ENCODE measurements around the gene GSTK1.

Gene GSTK1

DNA sequence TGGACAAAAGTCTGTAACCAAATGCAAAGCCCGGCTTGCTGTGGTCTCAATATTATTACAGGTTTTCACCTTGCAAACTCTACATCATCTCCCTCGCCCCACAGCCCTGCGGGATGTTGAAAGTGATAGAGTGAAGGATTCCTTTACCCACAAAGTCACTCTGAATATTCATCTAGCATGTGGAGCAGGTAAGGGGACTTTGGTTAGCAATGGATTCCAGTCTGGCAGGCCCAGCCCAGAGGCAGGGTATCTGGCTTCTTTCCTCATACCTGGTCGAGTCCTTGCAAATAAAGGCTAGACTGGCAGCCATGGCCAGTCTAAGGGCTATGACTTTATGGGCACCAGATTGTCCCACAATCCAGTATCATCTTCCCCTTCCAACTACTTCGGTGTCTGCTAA is 38.2 kb upstream of the GSTK1 start:
- Histone ChIP-seq H3K36me3 (ENCODE audit: control insufficient read depth, insufficient read depth, low read length) (no peaks in the 10 kb centered on the region), H3K4me1 (ENCODE audit: control insufficient read depth, insufficient read depth, low read length, poor library complexity, severe bottlenecking) (no peaks in the 10 kb centered on the region), H3K9me3 (ENCODE audit: control insufficient read depth, low read length) (no peaks in the 10 kb centered on the region), H3K4me3 (ENCODE audit: extremely low read depth, insufficient read depth, low read length, poor library complexity, severe bottlenecking) (no peak overlapping the region), H3K27ac (ENCODE audit: low read depth, low read length, severe bottlenecking) (no peak overlapping the region)
- 94% methylated on average over 2 of the region's 5 CpGs; no CpG with 5 or more reads in 1 of the 2 experiments for WGBS, 2 experiments (ENCODE audit: insufficient coverage in 2 of 2)

DNA sequence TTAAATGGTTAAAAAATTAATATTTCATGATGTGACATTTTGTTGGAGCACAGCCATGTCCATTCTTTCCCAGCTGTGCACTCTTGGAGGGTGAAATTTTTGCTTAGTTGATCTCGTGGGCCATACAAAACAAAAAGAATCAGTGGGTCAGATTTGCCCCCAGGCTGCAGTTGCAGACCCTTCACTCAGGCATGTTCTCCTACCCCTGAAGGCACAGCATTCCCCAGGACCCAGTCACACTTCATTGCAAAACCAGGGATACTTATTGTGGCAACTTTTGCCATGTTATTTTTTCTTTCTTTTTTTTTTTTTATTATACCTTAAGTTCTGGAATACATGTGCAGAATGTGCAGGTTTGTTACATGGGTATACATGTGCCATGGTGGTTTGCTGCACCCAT is 35.4 kb upstream of the GSTK1 start:
- H3K4me3 ChIP-seq (ENCODE audit: extremely low read depth, insufficient read depth, low read length, poor library complexity, severe bottlenecking): no peak overlapping the region

DNA sequence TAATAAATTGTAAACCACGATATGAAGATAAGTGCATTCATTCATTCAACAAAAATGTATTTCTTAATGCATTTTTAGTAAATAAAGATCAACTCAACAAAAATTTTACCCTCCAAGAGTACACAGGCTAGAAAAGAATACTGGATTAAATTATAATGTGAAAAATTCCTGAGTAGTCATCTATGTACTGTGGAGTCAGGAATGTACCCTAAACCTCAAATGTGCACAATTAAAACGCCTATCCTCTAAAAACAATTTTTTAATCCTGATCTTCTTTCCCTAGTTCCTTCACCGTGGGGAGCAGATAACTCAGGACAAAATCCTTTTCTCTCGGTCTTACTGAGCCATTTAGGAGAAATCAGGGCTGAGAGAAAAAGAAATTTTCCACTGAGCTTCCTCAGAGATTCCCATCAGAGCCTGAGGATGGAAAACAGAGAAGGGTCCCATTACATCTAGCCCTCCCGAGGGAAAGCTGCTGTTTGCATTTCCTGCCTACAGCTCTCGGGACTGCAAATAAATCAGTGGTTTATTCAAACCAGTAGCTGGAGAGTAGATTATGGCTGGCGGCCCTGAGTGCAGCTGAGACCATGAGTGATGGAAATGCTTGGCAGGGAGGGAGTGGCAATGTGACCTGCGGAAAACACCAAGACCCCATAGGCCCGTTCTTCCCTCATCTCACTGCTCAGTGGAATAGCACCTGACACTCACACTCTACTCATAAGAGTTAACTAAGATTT is 34.0 kb upstream of the GSTK1 start:
- Histone ChIP-seq H3K36me3 (ENCODE audit: control insufficient read depth, insufficient read depth, low read length) (no peaks in the 10 kb centered on the region), H3K4me3 (ENCODE audit: extremely low read depth, insufficient read depth, low read length, poor library complexity, severe bottlenecking) (no peak overlapping the region), H3K4me1 (ENCODE audit: control insufficient read depth, insufficient read depth, low read length, poor library complexity, severe bottlenecking) (no peaks in the 10 kb centered on the region), H3K27ac (ENCODE audit: low read depth, low read length, severe bottlenecking) (peak overlapping the region; percentile 77), H3K9me3 (ENCODE audit: control insufficient read depth, low read length) (no peaks in the 10 kb centered on the region)
- WGBS, 2 experiments (ENCODE audit: insufficient coverage in 2 of 2): 0 to 21% methylated on average over 1 to 3 of the region's 9 CpGs

More for the DNA sequence above, 35.4 kb upstream of the GSTK1 start:
- no peaks in the 10 kb centered on the region for H3K4me1 ChIP-seq (ENCODE audit: control insufficient read depth, insufficient read depth, low read length, poor library complexity, severe bottlenecking)
- no peak overlapping the region for H3K27ac ChIP-seq (ENCODE audit: low read depth, low read length, severe bottlenecking)
- 80% methylated on average over 1 of the region's 1 CpG; no CpG with 5 or more reads in 1 of the 2 experiments for WGBS, 2 experiments (ENCODE audit: insufficient coverage in 2 of 2)
- H3K36me3 ChIP-seq (ENCODE audit: control insufficient read depth, insufficient read depth, low read length): no peaks in the 10 kb centered on the region
- H3K9me3 ChIP-seq (ENCODE audit: control insufficient read depth, low read length): no peaks in the 10 kb centered on the region

DNA sequence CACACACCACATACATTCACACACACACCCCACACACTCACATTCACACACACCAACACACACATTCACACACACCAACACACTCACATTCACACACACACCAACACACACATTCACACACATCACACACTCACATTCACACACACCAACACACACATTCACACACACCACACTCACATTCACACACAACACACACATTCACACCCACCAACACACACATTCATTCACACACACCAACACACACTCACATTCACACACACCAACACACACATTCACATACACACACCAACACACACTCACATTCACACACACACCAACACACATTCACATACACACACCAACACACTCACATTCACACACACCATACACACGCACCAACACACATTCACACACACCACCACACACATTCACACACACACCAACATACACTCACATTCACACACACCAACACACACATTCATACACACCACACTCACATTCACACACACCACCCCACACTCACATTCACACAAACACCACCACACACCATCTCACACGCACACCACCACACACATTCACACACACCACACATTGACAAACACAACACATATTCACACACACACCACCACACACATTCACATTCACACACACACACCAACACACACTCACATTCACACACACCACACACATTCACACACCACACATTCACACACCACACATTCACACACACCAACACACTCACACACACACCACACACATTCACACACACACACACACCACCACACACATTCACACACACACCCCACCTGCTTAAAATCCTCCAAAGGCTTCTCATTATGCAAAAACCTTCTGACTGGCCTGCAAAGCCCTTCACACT is 32.4 kb upstream of the GSTK1 start:
- H3K27ac ChIP-seq (ENCODE audit: low read depth, low read length, severe bottlenecking): no peak overlapping the region
- H3K36me3 ChIP-seq (ENCODE audit: control insufficient read depth, insufficient read depth, low read length): no peaks in the 10 kb centered on the region
- WGBS, 2 experiments (ENCODE audit: insufficient coverage in 2 of 2): 85 to 87% methylated on average over 2 of the region's 2 CpGs
- no peak overlapping the region for H3K4me3 ChIP-seq (ENCODE audit: extremely low read depth, insufficient read depth, low read length, poor library complexity, severe bottlenecking)
- no peaks in the 10 kb centered on the region for H3K9me3 ChIP-seq (ENCODE audit: control insufficient read depth, low read length)
- H3K4me1 ChIP-seq (ENCODE audit: control insufficient read depth, insufficient read depth, low read length, poor library complexity, severe bottlenecking): no peaks in the 10 kb centered on the region

DNA sequence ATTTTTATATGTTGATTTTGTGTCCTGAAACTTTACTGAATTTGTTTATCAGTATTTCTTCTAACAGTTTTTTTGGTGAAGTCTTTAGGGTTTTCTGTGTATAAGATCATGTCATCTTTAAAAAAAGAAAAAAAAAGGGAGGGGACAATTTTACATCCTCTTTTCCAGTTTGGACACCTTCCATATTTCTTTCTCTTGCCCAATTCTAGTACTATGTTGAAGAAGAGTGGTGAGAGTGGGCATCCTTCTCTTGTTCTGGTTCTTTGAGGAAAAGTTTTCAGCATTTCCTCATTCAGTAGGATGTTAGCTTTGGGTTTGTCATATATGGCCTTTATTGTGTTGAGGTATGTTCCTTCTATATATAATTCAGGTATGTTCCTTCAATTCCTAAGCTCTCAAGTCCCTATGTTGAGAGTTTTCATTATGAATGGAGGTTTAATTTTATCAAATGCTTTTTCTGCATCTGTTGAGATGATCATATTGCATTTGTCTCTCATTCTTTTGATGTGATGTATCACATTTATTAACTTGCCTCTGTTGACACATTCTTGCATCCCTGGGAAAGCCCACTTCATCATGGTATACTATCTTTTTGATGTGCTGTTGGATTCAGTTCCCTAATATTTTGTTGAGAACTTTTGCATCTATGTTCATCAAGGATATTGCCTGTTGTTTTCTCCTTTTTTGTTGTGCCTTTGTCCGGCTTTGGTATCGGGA is 29.3 kb upstream of the GSTK1 start:
- H3K4me3 ChIP-seq (ENCODE audit: extremely low read depth, insufficient read depth, low read length, poor library complexity, severe bottlenecking): no peak overlapping the region
- no peaks in the 10 kb centered on the region for H3K9me3 ChIP-seq (ENCODE audit: control insufficient read depth, low read length)
- no peaks in the 10 kb centered on the region for H3K36me3 ChIP-seq (ENCODE audit: control insufficient read depth, insufficient read depth, low read length)
- no CpG with 5 or more reads among the region's 2 CpGs for WGBS, 2 experiments (ENCODE audit: insufficient coverage in 2 of 2)
- no peaks in the 10 kb centered on the region for H3K4me1 ChIP-seq (ENCODE audit: control insufficient read depth, insufficient read depth, low read length, poor library complexity, severe bottlenecking)
- no peak overlapping the region for H3K27ac ChIP-seq (ENCODE audit: low read depth, low read length, severe bottlenecking)

DNA sequence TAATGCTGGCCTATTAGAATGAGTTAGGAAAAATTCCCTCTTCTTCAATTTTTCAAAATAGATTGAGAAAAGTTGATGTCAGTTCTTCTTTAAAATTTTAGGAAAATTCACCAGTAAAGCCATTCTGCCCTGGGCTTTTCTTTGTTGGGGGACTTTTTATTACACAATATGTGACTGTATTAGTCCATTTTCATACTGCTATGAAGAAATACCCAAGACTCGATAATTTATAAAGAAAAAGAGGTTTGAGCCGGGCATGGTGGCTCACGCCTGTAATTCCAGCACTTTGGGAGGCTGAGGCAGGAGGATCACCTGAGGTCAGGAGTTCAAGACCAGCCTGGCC is 28.7 kb upstream of the GSTK1 start:
- H3K9me3 ChIP-seq (ENCODE audit: control insufficient read depth, low read length): no peaks in the 10 kb centered on the region
- H3K27ac ChIP-seq (ENCODE audit: low read depth, low read length, severe bottlenecking): no peak overlapping the region
- H3K4me1 ChIP-seq (ENCODE audit: control insufficient read depth, insufficient read depth, low read length, poor library complexity, severe bottlenecking): no peaks in the 10 kb centered on the region
- H3K4me3 ChIP-seq (ENCODE audit: extremely low read depth, insufficient read depth, low read length, poor library complexity, severe bottlenecking): no peak overlapping the region
- 60 to 88% methylated on average over 1 to 2 of the region's 3 CpGs for WGBS, 2 experiments (ENCODE audit: insufficient coverage in 2 of 2)
- no peaks in the 10 kb centered on the region for H3K36me3 ChIP-seq (ENCODE audit: control insufficient read depth, insufficient read depth, low read length)

DNA sequence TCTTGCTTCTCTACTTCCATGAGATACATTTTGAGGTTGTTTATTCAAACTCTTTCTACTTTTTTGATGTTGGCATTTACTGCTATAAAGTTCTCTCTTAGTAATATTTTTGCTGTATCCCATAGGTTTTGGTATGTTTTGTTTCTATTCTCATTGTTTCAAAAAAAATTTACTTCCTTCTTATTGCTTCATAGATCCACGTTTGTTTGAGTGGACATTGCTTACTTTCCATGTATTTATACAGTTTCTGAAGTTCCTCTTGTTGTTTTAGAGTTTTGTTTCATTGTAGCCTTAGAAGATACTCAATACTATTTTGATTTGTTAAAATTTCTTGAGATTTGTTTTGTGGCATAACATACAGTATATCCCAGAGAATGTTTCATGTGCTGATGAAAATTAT is 27.7 kb upstream of the GSTK1 start:
- Histone ChIP-seq H3K9me3 (ENCODE audit: control insufficient read depth, low read length) (no peaks in the 10 kb centered on the region), H3K27ac (ENCODE audit: low read depth, low read length, severe bottlenecking) (no peak overlapping the region), H3K4me3 (ENCODE audit: extremely low read depth, insufficient read depth, low read length, poor library complexity, severe bottlenecking) (no peak overlapping the region), H3K36me3 (ENCODE audit: control insufficient read depth, insufficient read depth, low read length) (no peaks in the 10 kb centered on the region), H3K4me1 (ENCODE audit: control insufficient read depth, insufficient read depth, low read length, poor library complexity, severe bottlenecking) (no peaks in the 10 kb centered on the region)
- no CpG with 5 or more reads among the region's 1 CpG for WGBS, 2 experiments (ENCODE audit: insufficient coverage in 2 of 2)

DNA sequence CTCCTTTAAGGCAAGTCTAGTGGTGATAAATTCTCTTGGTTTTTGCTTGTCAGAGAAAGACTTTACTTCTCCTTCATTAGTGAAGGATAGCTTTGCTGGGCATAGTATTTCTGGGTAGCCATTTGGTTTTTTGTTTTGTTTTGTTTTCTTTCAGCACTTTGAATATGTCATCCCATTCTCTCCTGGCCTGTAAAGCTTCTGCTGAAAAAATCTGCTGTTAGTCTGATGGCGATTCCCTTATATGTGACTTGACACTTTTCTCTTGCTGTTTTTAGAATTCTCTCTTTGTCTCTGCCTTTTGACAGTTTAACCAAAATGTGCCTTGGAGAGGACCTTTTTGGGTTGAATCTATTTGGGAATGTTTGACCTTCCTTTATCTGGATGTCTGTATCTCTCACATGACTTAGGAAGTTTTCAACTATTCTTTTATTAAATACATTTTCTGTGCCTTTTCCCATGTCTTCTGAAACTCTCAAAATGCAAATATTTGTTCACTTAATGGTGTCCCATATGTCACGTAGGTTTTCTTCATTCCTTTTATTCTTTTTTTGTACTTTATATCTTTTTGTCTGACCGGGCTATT is 26.7 kb upstream of the GSTK1 start:
- 100% methylated on average over 1 of the region's 3 CpGs; no CpG with 5 or more reads in 1 of the 2 experiments for WGBS, 2 experiments (ENCODE audit: insufficient coverage in 2 of 2)

DNA sequence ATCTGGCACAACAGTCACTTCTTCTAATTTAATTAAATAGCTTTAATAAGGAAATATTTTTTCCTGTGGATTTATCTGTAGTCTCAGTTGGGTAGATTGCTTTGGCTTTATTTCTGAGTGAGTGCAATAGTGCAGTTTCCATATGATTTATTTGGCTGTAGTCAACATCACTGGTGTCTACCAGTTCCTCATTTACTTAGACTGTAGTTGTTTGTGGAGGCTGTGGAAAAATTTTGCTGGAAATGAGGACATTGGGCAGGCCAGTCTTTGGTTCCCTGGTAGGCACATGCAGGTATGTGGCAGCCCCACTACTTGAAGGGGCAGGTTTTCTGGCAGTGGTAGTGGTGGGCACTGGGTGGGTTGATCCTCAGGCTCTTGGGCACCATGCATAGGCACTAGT is 25.9 kb upstream of the GSTK1 start:
- no peak overlapping the region for H3K27ac ChIP-seq (ENCODE audit: low read depth, low read length, severe bottlenecking)
- H3K4me3 ChIP-seq (ENCODE audit: extremely low read depth, insufficient read depth, low read length, poor library complexity, severe bottlenecking): no peak overlapping the region
- no peaks in the 10 kb centered on the region for H3K36me3 ChIP-seq (ENCODE audit: control insufficient read depth, insufficient read depth, low read length)
- peaks cover 5% of the 10 kb centered on the region for H3K4me1 ChIP-seq (ENCODE audit: control insufficient read depth, insufficient read depth, low read length, poor library complexity, severe bottlenecking)
- H3K9me3 ChIP-seq (ENCODE audit: control insufficient read depth, low read length): no peaks in the 10 kb centered on the region

More for the DNA sequence above, 26.7 kb upstream of the GSTK1 start:
- no peak overlapping the region for H3K27ac ChIP-seq (ENCODE audit: low read depth, low read length, severe bottlenecking)
- no peaks in the 10 kb centered on the region for H3K9me3 ChIP-seq (ENCODE audit: control insufficient read depth, low read length)
- no peaks in the 10 kb centered on the region for H3K36me3 ChIP-seq (ENCODE audit: control insufficient read depth, insufficient read depth, low read length)
- peaks cover 5% of the 10 kb centered on the region for H3K4me1 ChIP-seq (ENCODE audit: control insufficient read depth, insufficient read depth, low read length, poor library complexity, severe bottlenecking)
- H3K4me3 ChIP-seq (ENCODE audit: extremely low read depth, insufficient read depth, low read length, poor library complexity, severe bottlenecking): no peak overlapping the region

DNA sequence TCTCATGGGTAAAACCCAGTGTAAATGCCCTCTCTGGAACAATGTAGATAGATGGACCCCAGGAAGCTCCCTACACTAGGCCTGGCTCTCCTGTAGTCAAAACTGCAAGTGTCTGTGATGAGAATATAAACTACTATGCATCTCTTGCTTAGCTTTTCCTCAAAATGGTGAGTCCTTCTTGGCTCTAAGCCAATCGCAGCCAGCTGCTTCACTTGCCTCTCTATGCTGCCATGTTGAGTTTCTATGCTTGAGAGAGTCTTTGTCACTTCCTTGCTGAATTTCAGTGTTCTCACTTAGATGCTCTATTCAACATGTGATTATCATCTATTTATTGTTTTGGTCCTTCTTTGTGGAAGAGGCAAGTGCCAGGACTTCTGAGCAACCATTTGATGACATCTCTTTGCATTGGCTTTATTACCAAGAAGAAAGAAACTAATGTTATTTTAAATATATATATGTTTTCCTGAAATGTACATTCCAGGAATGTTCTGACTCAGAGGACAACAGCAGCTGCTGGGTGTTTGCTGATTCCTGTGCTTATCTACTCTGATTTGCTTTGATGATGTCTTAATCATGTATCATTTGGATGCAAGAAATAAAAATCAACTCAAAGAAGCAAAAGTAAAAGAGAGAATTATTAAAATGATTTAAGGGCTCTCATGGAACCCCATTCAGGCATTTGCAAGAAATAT is 24.8 kb upstream of the GSTK1 start:
- H3K4me1 ChIP-seq (ENCODE audit: control insufficient read depth, insufficient read depth, low read length, poor library complexity, severe bottlenecking): peaks cover 5% of the 10 kb centered on the region
- H3K9me3 ChIP-seq (ENCODE audit: control insufficient read depth, low read length): no peaks in the 10 kb centered on the region
- no peaks in the 10 kb centered on the region for H3K36me3 ChIP-seq (ENCODE audit: control insufficient read depth, insufficient read depth, low read length)
- no peak overlapping the region for H3K27ac ChIP-seq (ENCODE audit: low read depth, low read length, severe bottlenecking)
- no CpG with 5 or more reads among the region's 1 CpG for WGBS, 2 experiments (ENCODE audit: insufficient coverage in 2 of 2)
- H3K4me3 ChIP-seq (ENCODE audit: extremely low read depth, insufficient read depth, low read length, poor library complexity, severe bottlenecking): no peak overlapping the region

Data from mesodermal cell (in vitro differentiated cells).